GM12878 (cell line): ENCODE data around the gene ARF5.

Source experiments
- CUX1 ChIP-seq: IDR thresholded peaks from 2 replicates; pipeline ENCODE4 v1.6.1; 2012; ENCODE audit warnings: improper control_type of control experiment, low read depth, low read length; ENCODE audit not compliant: insufficient replicate concordance
- E2F4 ChIP-seq: IDR thresholded peaks from 2 replicates; pipeline ENCODE4 v1.6.1; 2012; ENCODE audit warnings: low read depth, low read length, improper control_type of control experiment
- FOXM1 ChIP-seq: IDR thresholded peaks from 2 replicates; pipeline ENCODE4 v1.6.1; 2012; ENCODE audit warnings: low read depth, mild to moderate bottlenecking, inconsistent platforms, low read length, moderate library complexity
- MEF2A ChIP-seq: IDR thresholded peaks from 2 replicates; pipeline ENCODE4 v1.6.1; 2011; ENCODE audit warnings: low read depth, mild to moderate bottlenecking, low read length, moderate library complexity; ENCODE audit not compliant: insufficient read depth
- NR2C1 ChIP-seq: fragments of 450-650 bp; IDR thresholded peaks from 2 replicates; pipeline ENCODE4 v1.6.1; 2017; ENCODE audit warnings: antibody characterized with exemption, mild to moderate bottlenecking, moderate library complexity
- PAX8 ChIP-seq: fragments of 450-650 bp; IDR thresholded peaks from 2 replicates; pipeline ENCODE4 v1.6.1; 2017; ENCODE audit warnings: mild to moderate bottlenecking, moderate library complexity
- PBX3 ChIP-seq: IDR thresholded peaks from 2 replicates; pipeline ENCODE4 v1.6.1; 2011; ENCODE audit warnings: mild to moderate bottlenecking, low read depth, low read length, moderate library complexity; ENCODE audit not compliant: insufficient replicate concordance
- POLR2A ChIP-seq: IDR thresholded peaks from 2 replicates; pipeline ENCODE4 v1.6.1; 2011; ENCODE audit warnings: low read depth, mild to moderate bottlenecking, low read length
- POLR2AphosphoS5 ChIP-seq: IDR thresholded peaks from 2 replicates; pipeline ENCODE4 v1.6.1; 2011; ENCODE audit warnings: mild to moderate bottlenecking, low read length, inconsistent platforms
- SMARCA5 ChIP-seq: fragments of 450-650 bp; IDR thresholded peaks from 2 replicates; pipeline ENCODE4 v1.6.1; 2017; ENCODE audit warnings: mild to moderate bottlenecking
- USF2 ChIP-seq: IDR thresholded peaks from 2 replicates; pipeline ENCODE4 v1.6.1; 2011; ENCODE audit warnings: low read depth, low read length, improper control_type of control experiment, borderline replicate concordance
- ZNF274 ChIP-seq: IDR thresholded peaks from one replicate; pipeline ENCODE4 v1.8.0; 2011; ENCODE audit not compliant: insufficient read length, insufficient read depth
- TF ChIP-seq, protein P1 (sequence below), 3 experiments: IDR thresholded peaks in 2 of 3; conservative IDR thresholded peaks in 1 of 3; 2 replicates each; pipeline ENCODE4 v1.5.1; 2011; ENCODE audit warnings: low read depth in 3 of 3, low read length in 3 of 3, mild to moderate bottlenecking in 3 of 3, control low read depth in 2 of 3, moderate library complexity in 2 of 3, inconsistent platforms in 1 of 3, mixed read lengths in 1 of 3; ENCODE audit not compliant: control insufficient read depth in 2 of 3, insufficient read depth in 1 of 3; ENCODE audit errors: extremely low read depth in 1 of 3

- TF ChIP-seq, protein P1, sequence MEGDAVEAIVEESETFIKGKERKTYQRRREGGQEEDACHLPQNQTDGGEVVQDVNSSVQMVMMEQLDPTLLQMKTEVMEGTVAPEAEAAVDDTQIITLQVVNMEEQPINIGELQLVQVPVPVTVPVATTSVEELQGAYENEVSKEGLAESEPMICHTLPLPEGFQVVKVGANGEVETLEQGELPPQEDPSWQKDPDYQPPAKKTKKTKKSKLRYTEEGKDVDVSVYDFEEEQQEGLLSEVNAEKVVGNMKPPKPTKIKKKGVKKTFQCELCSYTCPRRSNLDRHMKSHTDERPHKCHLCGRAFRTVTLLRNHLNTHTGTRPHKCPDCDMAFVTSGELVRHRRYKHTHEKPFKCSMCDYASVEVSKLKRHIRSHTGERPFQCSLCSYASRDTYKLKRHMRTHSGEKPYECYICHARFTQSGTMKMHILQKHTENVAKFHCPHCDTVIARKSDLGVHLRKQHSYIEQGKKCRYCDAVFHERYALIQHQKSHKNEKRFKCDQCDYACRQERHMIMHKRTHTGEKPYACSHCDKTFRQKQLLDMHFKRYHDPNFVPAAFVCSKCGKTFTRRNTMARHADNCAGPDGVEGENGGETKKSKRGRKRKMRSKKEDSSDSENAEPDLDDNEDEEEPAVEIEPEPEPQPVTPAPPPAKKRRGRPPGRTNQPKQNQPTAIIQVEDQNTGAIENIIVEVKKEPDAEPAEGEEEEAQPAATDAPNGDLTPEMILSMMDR (IDR thresholded peaks at IDR 0.05 in 2 of 3, conservative IDR thresholded peaks at IDR 0.05 in 1 of 3; ENCODE audit: control insufficient read depth in 2 of 3, extremely low read depth in 1 of 3, insufficient read depth in 1 of 3, low read depth in 3 of 3, low read length in 3 of 3) = no peak
- no peak for TF ChIP-seq SMARCA5
- no peak for TF ChIP-seq MEF2A
- TF ChIP-seq NR2C1 = no peak
- no peak for TF ChIP-seq CUX1
- no peak for TF ChIP-seq E2F4
- TF ChIP-seq POLR2AphosphoS5 = no peak
- no peak for TF ChIP-seq POLR2A
- TF ChIP-seq PBX3 = no peak
- no peak for TF ChIP-seq USF2
- TF ChIP-seq FOXM1 = no peak
- no peak for TF ChIP-seq PAX8
- TF ChIP-seq ZNF274 = no peak
Measured at GRCh38 chr7:127620406-127621233, 32.4 kb downstream of the ARF5 start.
